Mammary epithelial cell (primary cell): ENCODE data around the gene COL5A1.

Source experiments
- EZH2 ChIP-seq: IDR thresholded peaks from 2 replicates; pipeline ENCODE4 v1.6.1; 2012; ENCODE audit warnings: low read length, inconsistent platforms, borderline replicate concordance
- TF ChIP-seq, protein P1 (sequence below), 2 donors: IDR thresholded peaks in 1 of 2; conservative IDR thresholded peaks in 1 of 2; 2 replicates each; pipeline ENCODE4 v1.5.1; 2011 to 2012; ENCODE audit warnings: inconsistent platforms in 2 of 2, low read length in 2 of 2, mild to moderate bottlenecking in 2 of 2, control low read depth in 1 of 2, low read depth in 1 of 2; ENCODE audit not compliant: insufficient read depth in 1 of 2; ENCODE audit errors: extremely low read depth in 1 of 2

DNA sequence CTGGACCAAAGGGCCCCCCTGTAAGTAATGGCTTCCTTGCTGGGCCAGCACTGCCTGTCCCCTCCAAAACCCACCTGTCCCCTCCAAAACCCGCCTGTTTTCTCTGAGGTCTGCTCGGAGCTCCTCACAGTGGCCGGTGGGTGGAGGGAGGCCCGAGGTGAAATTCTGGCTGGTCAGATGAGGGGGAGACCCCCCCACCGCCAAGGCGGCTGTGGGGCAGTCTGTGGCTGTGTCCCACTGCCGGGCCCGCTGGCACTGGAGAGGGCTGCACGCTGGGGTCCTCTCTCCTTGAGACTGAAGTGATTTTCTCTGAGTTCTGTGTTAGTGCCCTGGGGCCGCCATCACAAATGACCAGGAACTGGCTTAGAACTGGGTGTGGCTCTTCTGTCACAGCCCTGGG lies 155.3 kb downstream of the COL5A1 start:
- TF ChIP-seq, protein P1, sequence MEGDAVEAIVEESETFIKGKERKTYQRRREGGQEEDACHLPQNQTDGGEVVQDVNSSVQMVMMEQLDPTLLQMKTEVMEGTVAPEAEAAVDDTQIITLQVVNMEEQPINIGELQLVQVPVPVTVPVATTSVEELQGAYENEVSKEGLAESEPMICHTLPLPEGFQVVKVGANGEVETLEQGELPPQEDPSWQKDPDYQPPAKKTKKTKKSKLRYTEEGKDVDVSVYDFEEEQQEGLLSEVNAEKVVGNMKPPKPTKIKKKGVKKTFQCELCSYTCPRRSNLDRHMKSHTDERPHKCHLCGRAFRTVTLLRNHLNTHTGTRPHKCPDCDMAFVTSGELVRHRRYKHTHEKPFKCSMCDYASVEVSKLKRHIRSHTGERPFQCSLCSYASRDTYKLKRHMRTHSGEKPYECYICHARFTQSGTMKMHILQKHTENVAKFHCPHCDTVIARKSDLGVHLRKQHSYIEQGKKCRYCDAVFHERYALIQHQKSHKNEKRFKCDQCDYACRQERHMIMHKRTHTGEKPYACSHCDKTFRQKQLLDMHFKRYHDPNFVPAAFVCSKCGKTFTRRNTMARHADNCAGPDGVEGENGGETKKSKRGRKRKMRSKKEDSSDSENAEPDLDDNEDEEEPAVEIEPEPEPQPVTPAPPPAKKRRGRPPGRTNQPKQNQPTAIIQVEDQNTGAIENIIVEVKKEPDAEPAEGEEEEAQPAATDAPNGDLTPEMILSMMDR (conservative IDR thresholded peaks at IDR 0.05 in 1 of 2, IDR thresholded peaks at IDR 0.05 in 1 of 2; ENCODE audit: extremely low read depth in 1 of 2, insufficient read depth in 1 of 2, low read depth in 1 of 2, low read length in 2 of 2), result no peak
- TF ChIP-seq EZH2, result no peak
